ENCODE data around the gene PRSS16. TPM values are rescaled to one million over a fixed set of nuclear protein-coding genes. Genes with fewer than 3 reads are reported as not detected.
A peak's percentile ranks its signal among the peaks of the same experiment; 100 is the strongest.

The PRSS16 gene
- total RNA-seq, 4 donors from 2014 or later = 0.84 to 2.5 TPM; not detected in 2

- no peak for TF ChIP-seq CTCF (IDR thresholded peaks at IDR 0.05)
- no peak for DNase-seq (ENCODE audit: low spot score)
- ATAC-seq (ENCODE audit: low FRiP score) = no peak
These were observed 1.3 kb downstream of the PRSS16 start for GRCh38 chr6:27248783-27249182.

- ATAC-seq (ENCODE audit: low FRiP score) = no peak
- no peak for TF ChIP-seq CTCF (IDR thresholded peaks at IDR 0.05)
These were observed 3.0 kb downstream of the PRSS16 start for GRCh38 chr6:27250277-27251111.

GRCh38 chr6:27251112-27251605 is 3.7 kb downstream of the PRSS16 start:
- DNase-seq (ENCODE audit: low spot score) (no peak), ATAC-seq (ENCODE audit: low FRiP score) (peak; percentile 93)
- TF ChIP-seq CTCF (IDR thresholded peaks at IDR 0.05) = no peak

More at GRCh38 chr6:27250277-27251111, 3.0 kb downstream of the PRSS16 start:
- DNase-seq (ENCODE audit: low spot score) = no peak

- no peak for DNase-seq (ENCODE audit: low spot score)
- no peak for TF ChIP-seq CTCF (IDR thresholded peaks at IDR 0.05)
- ATAC-seq (ENCODE audit: low FRiP score) = peak; percentile 81
These were observed 4.2 kb downstream of the PRSS16 start for GRCh38 chr6:27251606-27252251.

GRCh38 chr6:27254566-27254965 is 7.1 kb downstream of the PRSS16 start:
- no peak for ATAC-seq (ENCODE audit: low FRiP score)
- no peak for TF ChIP-seq CTCF (IDR thresholded peaks at IDR 0.05)

GRCh38 chr6:27255866-27256265 is 8.4 kb downstream of the PRSS16 start:
- ATAC-seq (ENCODE audit: low FRiP score) = no peak
- TF ChIP-seq CTCF (IDR thresholded peaks at IDR 0.05) = no peak

More at GRCh38 chr6:27254566-27254965, 7.1 kb downstream of the PRSS16 start:
- no peak for DNase-seq (ENCODE audit: low spot score)

More at GRCh38 chr6:27255866-27256265, 8.4 kb downstream of the PRSS16 start:
- DNase-seq (ENCODE audit: low spot score) = no peak

Data from omental fat pad (tissue), 4 donors.